Fibroblast of villous mesenchyme (primary cell): Measurements from ENCODE around the gene NUP133. TPM values are rescaled to one million over a fixed set of nuclear protein-coding genes. Genes with fewer than 3 reads are reported as not detected.
"Not testable (repeated sequence)": the region's sequence is repeated elsewhere in the genome, so short reads cannot be mapped to it uniquely, and the experiment has no call there.

Source experiments
- DNase-seq: peaks from one replicate; pipeline ENCODE4 v3.0.0-alpha.2; 2010; ENCODE audit warnings: low read depth
- H3K4me3 ChIP-seq: 2 replicates; pipeline ENCODE4 v1.5.1; 2011; ENCODE audit warnings: low read depth, mild to moderate bottlenecking, low read length
- CTCF ChIP-seq: IDR thresholded peaks from 2 replicates; pipeline ENCODE4 v1.5.1; 2012; ENCODE audit warnings: low read depth, mild to moderate bottlenecking, low read length; ENCODE audit not compliant: insufficient read depth
- total RNA-seq: library from RNA; depleted of rRNA; stranded (reverse); fragments of >200 nt; gene quantifications from 2 replicates; pipeline ENCODE4 v1.2.3, GENCODE V29; 2012

Gene NUP133
- total RNA-seq, 1 donor, result 39.7 TPM

DNA sequence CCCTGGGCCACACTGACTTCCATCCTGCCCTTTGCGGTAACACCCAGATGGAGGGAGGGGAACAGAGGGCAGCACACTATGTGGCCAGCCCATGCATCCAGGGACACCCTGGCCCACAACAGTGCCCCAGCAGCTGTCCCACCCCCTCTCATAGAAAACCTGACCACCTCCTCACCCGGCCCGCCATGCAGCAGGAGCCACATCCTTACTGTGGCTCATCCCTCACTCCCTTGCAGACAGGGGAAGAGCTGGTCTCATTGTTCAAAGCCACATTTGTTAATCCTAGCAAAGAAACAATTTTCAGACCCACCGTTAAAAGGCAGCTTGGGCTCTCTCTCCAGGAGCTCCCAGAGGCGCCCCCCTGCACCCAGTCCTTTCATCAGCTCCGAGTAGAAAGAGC is 23.2 kb upstream of the NUP133 start:
- no peak for DNase-seq
- no peak overlapping the region for H3K4me3 ChIP-seq
- TF ChIP-seq CTCF, result no peak

DNA sequence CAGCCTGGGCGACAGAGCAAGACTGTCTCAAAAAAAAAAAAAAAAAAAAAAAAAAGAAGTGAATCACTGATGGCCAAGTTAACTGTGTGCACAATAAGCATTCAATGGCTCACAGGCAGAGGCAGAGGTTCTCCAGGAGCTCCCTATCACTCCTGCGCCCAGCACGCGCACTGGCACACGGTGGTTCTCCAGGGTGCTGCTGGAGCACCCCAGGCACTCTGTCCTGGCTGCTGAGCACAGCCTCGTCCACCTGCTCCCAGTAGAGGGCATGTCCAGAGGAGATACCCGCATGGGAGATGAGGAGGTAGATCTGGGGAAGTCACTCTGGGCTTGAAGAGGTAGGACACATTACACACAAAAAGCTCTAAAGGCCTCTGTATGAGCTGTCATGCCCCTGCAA is 21.5 kb upstream of the NUP133 start:
- no peak for DNase-seq
- no peak for TF ChIP-seq CTCF
- H3K4me3 ChIP-seq, result no peak overlapping the region

- H3K4me3 ChIP-seq, result no peak overlapping the region
- TF ChIP-seq CTCF, result no peak
- no peak for DNase-seq
Measured at GRCh38 chr1:229526695-229527094, 18.6 kb upstream of the NUP133 start.

- DNase-seq, result no peak
- no peak for TF ChIP-seq CTCF
- no peak overlapping the region for H3K4me3 ChIP-seq
Measured at GRCh38 chr1:229523052-229523451, 14.9 kb upstream of the NUP133 start.

GRCh38 chr1:229514578-229515275 is 6.6 kb upstream of the NUP133 start:
- peak; percentile 94 for TF ChIP-seq CTCF
- no peak overlapping the region for H3K4me3 ChIP-seq
- peak; percentile 75 for DNase-seq

DNA sequence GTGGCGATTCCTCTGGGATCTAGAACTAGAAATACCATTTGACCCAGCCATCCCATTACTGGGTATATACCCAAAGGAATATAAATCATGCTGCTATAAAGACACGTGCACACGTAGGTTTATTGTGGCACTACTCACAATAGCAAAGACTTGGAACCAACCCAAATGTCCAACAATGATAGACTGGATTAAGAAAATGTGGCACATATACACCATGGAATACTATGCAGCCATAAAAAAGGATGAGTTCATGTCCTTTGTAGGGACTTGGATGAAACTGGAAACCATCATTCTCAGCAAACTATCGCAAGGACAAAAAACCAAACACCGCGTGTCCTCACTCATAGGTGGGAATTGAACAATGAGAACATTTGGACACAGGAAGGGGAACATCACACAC is 3.5 kb upstream of the NUP133 start:
- not testable (repeated sequence) for H3K4me3 ChIP-seq, DNase-seq

DNA sequence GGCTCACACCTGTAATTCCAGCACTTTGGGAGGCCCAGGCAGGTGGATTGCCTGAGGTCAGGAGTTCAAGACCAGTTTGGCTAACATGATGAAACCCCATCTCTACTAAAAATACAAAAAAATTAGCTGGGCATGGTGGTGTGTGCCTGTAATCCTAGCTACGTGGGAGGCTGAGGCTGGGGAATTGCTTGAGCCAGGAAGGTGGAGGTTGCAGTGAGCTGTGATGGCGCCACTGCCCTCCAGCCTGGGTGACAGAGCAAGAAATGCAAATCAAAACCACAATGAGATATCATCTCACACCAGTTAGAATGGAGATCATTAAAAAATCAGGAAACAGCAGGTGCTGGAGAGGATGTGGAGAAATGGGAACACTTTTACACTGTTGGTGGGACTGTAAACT is 3.1 kb upstream of the NUP133 start:
- not testable (repeated sequence) for DNase-seq, H3K4me3 ChIP-seq

GRCh38 chr1:229509576-229509975 is 1.4 kb upstream of the NUP133 start:
- peak; percentile 66 for DNase-seq
- H3K4me3 ChIP-seq, result no peak overlapping the region
- no peak for TF ChIP-seq CTCF
